NK-92 treated with Interleukin-12 subunit alpha and Interleukin-12 subunit beta, amount 100 ng/mL, for 24 hours (cell line): ENCODE data around the gene NUPR1.
"Not testable (repeated sequence)": the region's sequence is repeated elsewhere in the genome, so short reads cannot be mapped to it uniquely, and the experiment has no call there.

Experiments used
- DNase-seq: peaks from one replicate; lab custom pipeline; 2025; lab: John Stamatoyannopoulos, UW

The NUPR1 gene

GRCh38 chr16:28538733-28539596 lies at the start of gene NUPR1:
Gene NUPR1 (minus strand): TSS chr16:28538974. CDS start chr16:28538907, 67 bp downstream.
- DNase-seq, result no peak

- DNase-seq, result no peak
Observed at GRCh38 chr16:28587386-28587785, 48.6 kb upstream of the NUPR1 start.

- DNase-seq, result no peak
Observed at GRCh38 chr16:28586466-28586865, 47.7 kb upstream of the NUPR1 start.

- DNase-seq, result no peak
Observed at GRCh38 chr16:28585674-28586073, 46.9 kb upstream of the NUPR1 start.

GRCh38 chr16:28580726-28581315 lies 42.0 kb upstream of the NUPR1 start:
- no peak for DNase-seq

- DNase-seq, result no peak
Observed at GRCh38 chr16:28575446-28576109, 36.8 kb upstream of the NUPR1 start.

GRCh38 chr16:28574925-28575324 lies 36.2 kb upstream of the NUPR1 start:
- DNase-seq, result no peak

GRCh38 chr16:28573738-28574718 lies 35.3 kb upstream of the NUPR1 start:
- DNase-seq, result no peak

GRCh38 chr16:28572696-28573510 lies 34.1 kb upstream of the NUPR1 start:
- no peak for DNase-seq

- no peak for DNase-seq
Observed at GRCh38 chr16:28569968-28570752, 31.4 kb upstream of the NUPR1 start.

GRCh38 chr16:28569021-28569420 lies 30.2 kb upstream of the NUPR1 start:
- DNase-seq, result no peak

GRCh38 chr16:28567292-28567691 lies 28.5 kb upstream of the NUPR1 start:
- DNase-seq, result no peak

GRCh38 chr16:28566233-28566925 lies 27.6 kb upstream of the NUPR1 start:
- not testable (repeated sequence) for DNase-seq

GRCh38 chr16:28563218-28563617 lies 24.4 kb upstream of the NUPR1 start:
- no peak for DNase-seq

- DNase-seq, result no peak
Observed at GRCh38 chr16:28562199-28562598, 23.4 kb upstream of the NUPR1 start.

- no peak for DNase-seq
Observed at GRCh38 chr16:28561557-28562187, 22.9 kb upstream of the NUPR1 start.

- DNase-seq, result no peak
Observed at GRCh38 chr16:28558456-28558855, 19.7 kb upstream of the NUPR1 start.

- no peak for DNase-seq
Observed at GRCh38 chr16:28556914-28557320, 18.1 kb upstream of the NUPR1 start.

- DNase-seq, result no peak
Observed at GRCh38 chr16:28555561-28555960, 16.8 kb upstream of the NUPR1 start.
